HL-60 (cell line): Measurements from ENCODE around the gene MXRA7.

Experiments used
- DNase-seq, 2 experiments: peaks; one replicate each; pipeline ENCODE4 v3.0.0-alpha.2; 2010 to 2020; ENCODE audit warnings: low read depth in 1 of 2, low spot score in 1 of 2
- H3K27ac ChIP-seq: fragments of 250-450 bp; sonication (Bioruptor Pico); replicated peaks from 2 replicates; pipeline ENCODE4 v1.5.1; 2020; ENCODE audit warnings: mild to moderate bottlenecking, moderate library complexity
- H3K27me3 ChIP-seq: fragments of 250-450 bp; sonication (Bioruptor Pico); 2 replicates; pipeline ENCODE4 v1.5.1; 2021; ENCODE audit warnings: mild to moderate bottlenecking, moderate library complexity; ENCODE audit not compliant: insufficient read depth, poor library complexity, severe bottlenecking
- H3K4me3 ChIP-seq: replicated peaks from 2 replicates; pipeline ENCODE4 v1.5.1; 2011; ENCODE audit warnings: mild to moderate bottlenecking, control low read depth, low read length; ENCODE audit not compliant: insufficient read depth
- CTCF ChIP-seq: IDR thresholded peaks from one replicate; pipeline ENCODE4 v1.5.1; 2011; ENCODE audit warnings: low read length, control low read depth, inconsistent platforms; ENCODE audit not compliant: insufficient read depth
- GABPA ChIP-seq: IDR thresholded peaks from 2 replicates; pipeline ENCODE4 v1.6.1; 2012; ENCODE audit warnings: low read depth
- POLR2AphosphoS5 ChIP-seq: IDR thresholded peaks from 2 replicates; pipeline ENCODE4 v1.6.1; 2012; ENCODE audit warnings: low read depth
- REST ChIP-seq: IDR thresholded peaks from 2 replicates; pipeline ENCODE4 v1.6.1; 2012; ENCODE audit warnings: low read depth; ENCODE audit not compliant: insufficient replicate concordance
- SPI1 ChIP-seq: IDR thresholded peaks from 2 replicates; pipeline ENCODE4 v1.6.1; 2012; ENCODE audit warnings: low read depth, mild to moderate bottlenecking, borderline replicate concordance

The MXRA7 gene

GRCh38 chr17:76737676-76738467 is 27.1 kb upstream of the MXRA7 start, which contains the start of gene MFSD11:
MFSD11 (plus strand) TSS chr17:76738119; CDS start chr17:76738353, 234 bp downstream.
- DNase-seq = peak; percentile 91 to 94
- peak within 1 kb of the TSS; percentile 92 for H3K4me3 ChIP-seq
- peak; percentile 26; the same call in 1 of the 2 replicates for TF ChIP-seq POLR2AphosphoS5
- TF ChIP-seq REST = peak; percentile 37
- TF ChIP-seq SPI1 = no peak
- H3K27ac ChIP-seq = peak within 1 kb of the TSS; percentile 98
- H3K27me3 ChIP-seq = no peaks in the 10 kb centered on the region

GRCh38 chr17:76737082-76737675 is 26.4 kb upstream of the MXRA7 start, which contains the start of gene SRSF2:
SRSF2 (minus strand) TSS chr17:76737331; CDS start chr17:76737160, 171 bp downstream.
- DNase-seq = peak; percentile 96 to 99
- H3K27me3 ChIP-seq = no peaks in the 10 kb centered on the region
- H3K4me3 ChIP-seq = peak within 1 kb of the TSS; percentile 92
- TF ChIP-seq GABPA (peak; percentile 81), REST (peak; percentile 79), CTCF (no peak), POLR2AphosphoS5 (peak; percentile 100), SPI1 (no peak)
- peak within 1 kb of the TSS; percentile 98 for H3K27ac ChIP-seq

- peak in 1 of 2 experiments; percentile 36 for DNase-seq
- H3K4me3 ChIP-seq = peak overlapping the region; percentile 89
- H3K27ac ChIP-seq = peak overlapping the region; percentile 98
- TF ChIP-seq CTCF (no peak), POLR2AphosphoS5 (no peak; the same call in 1 of the 2 replicates), GABPA (no peak), REST (no peak), SPI1 (no peak)
- H3K27me3 ChIP-seq = no peaks in the 10 kb centered on the region
Observed at GRCh38 chr17:76736349-76737081, 25.8 kb upstream of the MXRA7 start.
